Measurements from ENCODE around the gene OR14I1.

- TF ChIP-seq CTCF (IDR thresholded peaks at IDR 0.05; ENCODE audit: low read length), result peak; percentile 15; the same call in 1 of the 2 replicates
- no peak for TF ChIP-seq EZH2 (IDR thresholded peaks at IDR 0.05; ENCODE audit: borderline replicate concordance, low read length)
Observed at GRCh38 chr1:248703674-248704073, 1.1 kb upstream of the OR14I1 start.
